IPS-20b (cell line): ENCODE measurements around the gene NYNRIN.

Experiments used
- H3K27ac ChIP-seq: one replicate; pipeline ENCODE4 v1.5.1; 2013; ENCODE audit warnings: low read length
- H3K27me3 ChIP-seq: 2 replicates; pipeline ENCODE4 v1.6.1; 2013; ENCODE audit warnings: mild to moderate bottlenecking, low read length, inconsistent platforms; ENCODE audit not compliant: insufficient read depth
- H3K36me3 ChIP-seq: 2 replicates; pipeline ENCODE4 v1.6.1; 2013; ENCODE audit warnings: low read depth, mild to moderate bottlenecking, inconsistent platforms, low read length, moderate library complexity; ENCODE audit not compliant: insufficient read depth
- H3K4me1 ChIP-seq: 2 replicates; pipeline ENCODE4 v1.6.1; 2013; ENCODE audit warnings: mild to moderate bottlenecking, control low read depth, inconsistent platforms, low read length, moderate library complexity; ENCODE audit not compliant: insufficient read depth
- H3K4me3 ChIP-seq: 2 replicates; pipeline ENCODE4 v1.5.1; 2013; ENCODE audit warnings: mild to moderate bottlenecking, low read length, inconsistent platforms
- H3K9ac ChIP-seq: 2 replicates; pipeline ENCODE4 v1.6.1; 2013; ENCODE audit warnings: low read depth, mild to moderate bottlenecking, inconsistent platforms, low read length, moderate library complexity
- H3K9me3 ChIP-seq: 2 replicates; pipeline ENCODE4 v1.6.1; 2013; ENCODE audit warnings: mild to moderate bottlenecking, low read depth, low read length, inconsistent platforms; ENCODE audit not compliant: insufficient read depth

NYNRIN gene

GRCh38 chr14:24409192-24409591 is 10.4 kb downstream of the NYNRIN start:
- no peaks in the 10 kb centered on the region for H3K9me3 ChIP-seq
- H3K36me3 ChIP-seq, result peaks cover 17% of the 10 kb centered on the region; the same call in 1 of the 2 replicates
- no peak overlapping the region for H3K27ac ChIP-seq
- no peak overlapping the region for H3K9ac ChIP-seq
- no peaks in the 10 kb centered on the region for H3K4me1 ChIP-seq
- no peak overlapping the region for H3K4me3 ChIP-seq
- no peaks in the 10 kb centered on the region for H3K27me3 ChIP-seq

GRCh38 chr14:24409956-24410355 is 11.2 kb downstream of the NYNRIN start:
- Histone ChIP-seq H3K27ac (no peak overlapping the region), H3K9ac (no peak overlapping the region), H3K36me3 (peaks cover 23% of the 10 kb centered on the region; the same call in 1 of the 2 replicates), H3K9me3 (no peaks in the 10 kb centered on the region), H3K4me3 (no peak overlapping the region), H3K27me3 (no peaks in the 10 kb centered on the region), H3K4me1 (no peaks in the 10 kb centered on the region)

GRCh38 chr14:24411443-24412389 is 12.9 kb downstream of the NYNRIN start:
- Histone ChIP-seq H3K27me3 (no peaks in the 10 kb centered on the region), H3K4me3 (no peak overlapping the region), H3K4me1 (no peaks in the 10 kb centered on the region), H3K36me3 (peaks cover 23% of the 10 kb centered on the region; the same call in 1 of the 2 replicates), H3K9ac (no peak overlapping the region), H3K27ac (no peak overlapping the region), H3K9me3 (no peaks in the 10 kb centered on the region)

GRCh38 chr14:24414077-24414476 is 15.3 kb downstream of the NYNRIN start:
- Histone ChIP-seq H3K4me1 (no peaks in the 10 kb centered on the region), H3K27ac (no peak overlapping the region), H3K36me3 (peaks cover 23% of the 10 kb centered on the region; the same call in 1 of the 2 replicates), H3K27me3 (peaks cover 10% of the 10 kb centered on the region), H3K4me3 (no peak overlapping the region), H3K9me3 (no peaks in the 10 kb centered on the region), H3K9ac (no peak overlapping the region)

- H3K4me3 ChIP-seq, result no peak overlapping the region
- H3K4me1 ChIP-seq, result no peaks in the 10 kb centered on the region
- peaks cover 16% of the 10 kb centered on the region for H3K27me3 ChIP-seq
- no peak overlapping the region for H3K27ac ChIP-seq
- H3K9me3 ChIP-seq, result no peaks in the 10 kb centered on the region
- H3K9ac ChIP-seq, result no peak overlapping the region
- peaks cover 23% of the 10 kb centered on the region; the same call in 1 of the 2 replicates for H3K36me3 ChIP-seq
Observed at GRCh38 chr14:24414732-24415420, 16.1 kb downstream of the NYNRIN start.

GRCh38 chr14:24415421-24416253 is 16.8 kb downstream of the NYNRIN start:
- peaks cover 23% of the 10 kb centered on the region; the same call in 1 of the 2 replicates for H3K36me3 ChIP-seq
- H3K9me3 ChIP-seq, result no peaks in the 10 kb centered on the region
- no peak overlapping the region for H3K27ac ChIP-seq
- H3K4me3 ChIP-seq, result no peak overlapping the region
- H3K27me3 ChIP-seq, result peaks cover 23% of the 10 kb centered on the region
- no peaks in the 10 kb centered on the region for H3K4me1 ChIP-seq
- H3K9ac ChIP-seq, result no peak overlapping the region

- peaks cover 23% of the 10 kb centered on the region for H3K27me3 ChIP-seq
- no peaks in the 10 kb centered on the region for H3K9me3 ChIP-seq
- H3K27ac ChIP-seq, result no peak overlapping the region
- no peaks in the 10 kb centered on the region for H3K4me1 ChIP-seq
- H3K9ac ChIP-seq, result no peak overlapping the region
- no peak overlapping the region for H3K4me3 ChIP-seq
- H3K36me3 ChIP-seq, result peaks cover 23% of the 10 kb centered on the region; the same call in 1 of the 2 replicates
Observed at GRCh38 chr14:24416254-24416931, 17.6 kb downstream of the NYNRIN start.

GRCh38 chr14:24416932-24417619 is 18.3 kb downstream of the NYNRIN start:
- Histone ChIP-seq H3K4me1 (no peaks in the 10 kb centered on the region), H3K4me3 (no peak overlapping the region), H3K9me3 (no peaks in the 10 kb centered on the region), H3K27ac (no peak overlapping the region), H3K9ac (no peak overlapping the region), H3K36me3 (peaks cover 23% of the 10 kb centered on the region; the same call in 1 of the 2 replicates), H3K27me3 (peaks cover 27% of the 10 kb centered on the region)

- no peak overlapping the region for H3K27ac ChIP-seq
- no peaks in the 10 kb centered on the region for H3K9me3 ChIP-seq
- peaks cover 16% of the 10 kb centered on the region; the same call in 1 of the 2 replicates for H3K36me3 ChIP-seq
- no peaks in the 10 kb centered on the region for H3K4me1 ChIP-seq
- H3K9ac ChIP-seq, result no peak overlapping the region
- H3K27me3 ChIP-seq, result peaks cover 36% of the 10 kb centered on the region
- H3K4me3 ChIP-seq, result no peak overlapping the region
Observed at GRCh38 chr14:24417832-24418491, 19.2 kb downstream of the NYNRIN start.

GRCh38 chr14:24418492-24418873 is 19.7 kb downstream of the NYNRIN start:
- H3K4me3 ChIP-seq, result no peak overlapping the region
- H3K27ac ChIP-seq, result no peak overlapping the region
- H3K4me1 ChIP-seq, result no peaks in the 10 kb centered on the region
- peaks cover 13% of the 10 kb centered on the region; the same call in 1 of the 2 replicates for H3K36me3 ChIP-seq
- H3K27me3 ChIP-seq, result peaks cover 41% of the 10 kb centered on the region
- H3K9me3 ChIP-seq, result no peaks in the 10 kb centered on the region
- no peak overlapping the region for H3K9ac ChIP-seq
